SK-N-MC (cell line): ENCODE measurements around the gene SH3BP5L.
A peak's percentile ranks its signal among the peaks of the same experiment; 100 is the strongest.

Experiments
- DNase-seq: peaks from one replicate; pipeline ENCODE4 v3.0.0-alpha.2; 2011; ENCODE audit warnings: low read depth, low spot score
- H3K27ac ChIP-seq: fragments of 200-600 bp; sonication (generic); 2 replicates; pipeline ENCODE4 v1.5.1; 2016; ENCODE audit warnings: mixed run types
- H3K36me3 ChIP-seq: fragments of 200-600 bp; sonication (generic); 2 replicates; pipeline ENCODE4 v1.6.1; 2017; ENCODE audit warnings: antibody characterized with exemption, low read length, mixed read lengths; ENCODE audit not compliant: insufficient read depth
- H3K4me3 ChIP-seq: fragments of 200-600 bp; sonication (generic); 2 replicates; pipeline ENCODE4 v1.5.1; 2016
- H3K9ac ChIP-seq: fragments of 200-600 bp; sonication (generic); 2 replicates; pipeline ENCODE4 v1.8.0; 2017; ENCODE audit warnings: mixed run types, mixed read lengths; ENCODE audit not compliant: insufficient read length
- H3K9me3 ChIP-seq: fragments of 200-600 bp; sonication (generic); 2 replicates; pipeline ENCODE4 v1.6.1; 2017; ENCODE audit warnings: low read depth, mild to moderate bottlenecking, antibody characterized with exemption, low read length, moderate library complexity, mixed read lengths
- EZH2 ChIP-seq: fragments of 200-600 bp; sonication (generic); IDR thresholded peaks from one replicate; pipeline ENCODE4 v1.6.1; 2017; ENCODE audit warnings: antibody characterized with exemption
- FOXP2 ChIP-seq: optimal IDR thresholded peaks from 2 replicates; pipeline ENCODE3; 2011; ENCODE audit warnings: mild to moderate bottlenecking, moderate library complexity; ENCODE audit not compliant: insufficient read depth; ENCODE audit errors: extremely low read length, control extremely low read depth
- POLR2AphosphoS5 ChIP-seq: IDR thresholded peaks from 2 replicates; pipeline ENCODE4 v1.6.1; 2012; ENCODE audit warnings: mild to moderate bottlenecking, low read depth, low read length, borderline replicate concordance

The SH3BP5L gene

GRCh38 chr1:248860007-248860406 lies 34.3 kb upstream of the SH3BP5L start:
- Histone ChIP-seq H3K4me3 (no peak overlapping the region), H3K9ac (no peak overlapping the region), H3K27ac (no peak overlapping the region), H3K9me3 (no peaks in the 10 kb centered on the region), H3K36me3 (peaks cover 15% of the 10 kb centered on the region)
- DNase-seq: no peak
- TF ChIP-seq FOXP2: no peak
- TF ChIP-seq POLR2AphosphoS5: no peak
- TF ChIP-seq EZH2: no peak

GRCh38 chr1:248858891-248859889 lies 33.5 kb upstream of the SH3BP5L start, which contains the start of gene ZNF692:
TSS of gene ZNF692 (minus strand) at chr1:248859085. CDS start at chr1:248858309, 776 bp downstream.
- Histone ChIP-seq H3K4me3 (peak within 1 kb of the TSS; percentile 95), H3K27ac (peak within 1 kb of the TSS; percentile 78), H3K9me3 (no peaks in the 10 kb centered on the region), H3K36me3 (peaks cover 23% of the 10 kb centered on the region), H3K9ac (peak within 1 kb of the TSS; percentile 95)
- peak; percentile 84 for DNase-seq
- TF ChIP-seq FOXP2 (peak; percentile 64), EZH2 (no peak), POLR2AphosphoS5 (peak; percentile 97)

GRCh38 chr1:248858096-248858890 lies 32.6 kb upstream of the SH3BP5L start:
- peak overlapping the region; percentile 75 for H3K27ac ChIP-seq
- H3K9me3 ChIP-seq: no peaks in the 10 kb centered on the region
- no peak for DNase-seq
- peaks cover 32% of the 10 kb centered on the region for H3K36me3 ChIP-seq
- no peak for TF ChIP-seq EZH2
- TF ChIP-seq POLR2AphosphoS5: 0 out of 2 replicates have a peak, but pooled peaks have one; percentile 12
- peak overlapping the region; percentile 95 for H3K4me3 ChIP-seq
- H3K9ac ChIP-seq: peak overlapping the region; percentile 90

- H3K9ac ChIP-seq: peak overlapping the region; percentile 90
- TF ChIP-seq EZH2: no peak
- TF ChIP-seq POLR2AphosphoS5: peak; percentile 13; the same call in 1 of the 2 replicates
- no peak overlapping the region for H3K27ac ChIP-seq
- H3K9me3 ChIP-seq: no peaks in the 10 kb centered on the region
- DNase-seq: no peak
- peaks cover 37% of the 10 kb centered on the region for H3K36me3 ChIP-seq
- peak overlapping the region; percentile 95 for H3K4me3 ChIP-seq
These were observed 32.0 kb upstream of the SH3BP5L start for GRCh38 chr1:248857749-248858095.

GRCh38 chr1:248857201-248857600 lies 31.5 kb upstream of the SH3BP5L start:
- Histone ChIP-seq H3K9ac (peak overlapping the region; percentile 90), H3K9me3 (no peaks in the 10 kb centered on the region), H3K36me3 (peaks cover 42% of the 10 kb centered on the region), H3K27ac (no peak overlapping the region), H3K4me3 (peak overlapping the region; percentile 95)
- TF ChIP-seq FOXP2: no peak
- no peak for TF ChIP-seq EZH2
- no peak for TF ChIP-seq POLR2AphosphoS5
- DNase-seq: no peak

- no peak overlapping the region for H3K27ac ChIP-seq
- no peak overlapping the region for H3K9ac ChIP-seq
- TF ChIP-seq EZH2 (no peak), FOXP2 (no peak)
- DNase-seq: no peak
- peaks cover 47% of the 10 kb centered on the region for H3K36me3 ChIP-seq
- no peaks in the 10 kb centered on the region for H3K9me3 ChIP-seq
- no peak overlapping the region for H3K4me3 ChIP-seq
These were observed 30.5 kb upstream of the SH3BP5L start for GRCh38 chr1:248856176-248856575.

- no peak for TF ChIP-seq EZH2
- TF ChIP-seq FOXP2: no peak
- TF ChIP-seq POLR2AphosphoS5: no peak
- DNase-seq: no peak
- peaks cover 53% of the 10 kb centered on the region for H3K36me3 ChIP-seq
- no peak overlapping the region for H3K27ac ChIP-seq
- H3K9ac ChIP-seq: no peak overlapping the region
- H3K4me3 ChIP-seq: no peak overlapping the region
- H3K9me3 ChIP-seq: no peaks in the 10 kb centered on the region
These were observed 29.9 kb upstream of the SH3BP5L start for GRCh38 chr1:248855580-248855979.

GRCh38 chr1:248853663-248854375 lies 28.1 kb upstream of the SH3BP5L start:
- no peak for DNase-seq
- no peaks in the 10 kb centered on the region for H3K9me3 ChIP-seq
- H3K4me3 ChIP-seq: no peak overlapping the region
- H3K36me3 ChIP-seq: peaks cover 71% of the 10 kb centered on the region
- H3K9ac ChIP-seq: no peak overlapping the region
- H3K27ac ChIP-seq: no peak overlapping the region
- TF ChIP-seq POLR2AphosphoS5 (no peak), EZH2 (no peak), FOXP2 (no peak)
